Central memory CD8-positive, alpha-beta T cell (primary cell): Measurements from ENCODE around the gene CAMTA1.

Source experiments
- ATAC-seq: fragments of 150-1000 bp; cut with Tn5 transposase; replicated peaks from 2 replicates; pipeline ENCODE4 v1.10.0; 2022; ENCODE audit warnings: mild to moderate bottlenecking, moderate FRiP score, moderate number of reproducible peaks; ENCODE audit not compliant: poor library complexity, severe bottlenecking; ENCODE audit errors: extremely low read depth
- DNase-seq, 2 donors: peaks; one replicate each; pipeline ENCODE4 v3.0.0; 2021; ENCODE audit warnings: low spot score in 2 of 2
- H3K27ac Mint-ChIP-seq: one replicate; pipeline ENCODE4 v1.8.0; 2022; ENCODE audit warnings: low read depth, mild to moderate bottlenecking, moderate library complexity, mixed read lengths
- H3K27me3 Mint-ChIP-seq: one replicate; pipeline ENCODE4 v1.8.0; 2022; ENCODE audit warnings: mixed read lengths
- H3K36me3 Mint-ChIP-seq: one replicate; pipeline ENCODE4 v1.8.0; 2022; ENCODE audit warnings: mild to moderate bottlenecking, moderate library complexity, mixed read lengths; ENCODE audit not compliant: insufficient read depth
- H3K4me1 Mint-ChIP-seq: one replicate; pipeline ENCODE4 v1.8.0; 2022; ENCODE audit warnings: mixed read lengths
- H3K4me3 Mint-ChIP-seq: one replicate; pipeline ENCODE4 v1.8.0; 2022; ENCODE audit warnings: mild to moderate bottlenecking, moderate library complexity, mixed read lengths
- H3K9me3 Mint-ChIP-seq: one replicate; pipeline ENCODE4 v1.8.0; 2022; ENCODE audit warnings: mixed read lengths

The CAMTA1 gene

GRCh38 chr1:6783936-6784559 is 1.2 kb upstream of the CAMTA1 start:
- H3K9me3 Mint-ChIP-seq = no peaks in the 10 kb centered on the region
- peaks cover 29% of the 10 kb centered on the region for H3K4me1 Mint-ChIP-seq
- ATAC-seq (no peak), DNase-seq (no peak)
- H3K4me3 Mint-ChIP-seq = peak overlapping the region; percentile 89
- peaks cover 12% of the 10 kb centered on the region for H3K36me3 Mint-ChIP-seq
- H3K27me3 Mint-ChIP-seq = no peaks in the 10 kb centered on the region
- peak overlapping the region; percentile 87 for H3K27ac Mint-ChIP-seq

- peaks cover 35% of the 10 kb centered on the region for H3K4me1 Mint-ChIP-seq
Measured at GRCh38 chr1:6784560-6785317, 515 bp upstream of the CAMTA1 start.

DNA sequence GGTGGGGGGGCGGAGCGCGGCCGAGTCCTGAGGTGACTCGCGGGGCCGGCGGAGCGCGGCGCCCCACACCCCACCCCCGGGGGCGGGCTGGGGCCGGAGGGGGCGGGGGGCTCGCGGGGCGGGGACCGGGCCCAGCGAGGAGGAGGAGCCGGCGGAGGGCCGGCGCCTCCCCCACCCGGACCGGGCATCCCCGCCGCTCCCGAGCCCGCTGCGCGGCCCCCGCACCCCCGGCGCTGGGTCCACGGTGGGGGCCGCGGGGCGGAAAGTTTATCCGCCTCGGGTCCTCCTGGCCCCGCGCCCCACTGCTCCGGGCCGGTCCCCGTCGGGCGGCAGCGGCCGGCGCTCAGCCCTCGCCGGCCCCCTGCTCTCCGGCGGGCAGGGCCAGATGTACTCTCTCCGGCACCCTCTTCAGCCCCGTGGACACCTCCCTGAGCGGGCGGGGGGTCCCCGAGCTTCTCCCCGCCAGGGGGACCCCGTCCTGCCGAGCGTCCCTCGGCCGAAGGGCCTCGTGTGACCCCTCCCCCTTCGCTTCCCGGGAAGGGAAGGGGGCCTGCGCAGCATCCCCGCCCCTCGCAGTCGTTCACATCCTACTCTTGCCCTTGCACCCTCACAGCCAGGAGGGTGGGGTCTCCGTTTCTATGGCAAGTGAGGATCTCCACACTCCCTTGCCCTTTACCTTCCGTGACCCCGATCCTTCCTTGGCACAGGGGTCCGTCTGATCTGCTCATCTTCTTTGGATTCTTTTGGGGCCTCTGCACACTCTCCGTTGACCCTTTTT is 663 bp downstream of the CAMTA1 start:
- DNase-seq (no peak), ATAC-seq (no peak)
- Mint-ChIP-seq H3K4me3 (peak overlapping the region; percentile 96), H3K27ac (peak overlapping the region; percentile 93), H3K9me3 (no peaks in the 10 kb centered on the region), H3K27me3 (no peaks in the 10 kb centered on the region), H3K4me1 (peaks cover 43% of the 10 kb centered on the region), H3K36me3 (peaks cover 15% of the 10 kb centered on the region)

More at GRCh38 chr1:6784560-6785317, 515 bp upstream of the CAMTA1 start:
- Mint-ChIP-seq H3K36me3 (peaks cover 15% of the 10 kb centered on the region), H3K27ac (peak overlapping the region; percentile 87), H3K9me3 (no peaks in the 10 kb centered on the region), H3K27me3 (no peaks in the 10 kb centered on the region), H3K4me3 (peak overlapping the region; percentile 89)
- ATAC-seq (peak; percentile 87), DNase-seq (peak; percentile 94 to 100)

DNA sequence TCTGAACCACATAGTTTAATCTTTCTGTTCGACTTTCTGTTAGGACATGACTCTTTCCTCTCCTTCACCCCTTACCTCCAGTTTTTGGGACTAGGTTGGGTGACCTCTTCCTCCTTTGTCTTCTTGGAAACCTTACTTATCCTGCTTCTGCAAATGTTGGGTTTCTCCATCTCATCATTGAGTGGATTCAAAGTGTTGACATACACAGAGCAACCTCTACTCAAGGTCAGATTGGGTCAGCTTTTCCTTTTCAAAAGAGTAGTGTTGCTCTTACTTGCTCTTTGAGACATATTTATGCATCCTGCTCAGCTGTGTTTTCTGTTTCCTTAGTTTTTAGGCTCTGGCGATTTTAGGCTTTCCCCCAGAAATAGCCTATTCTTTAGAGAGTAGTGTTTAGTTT is 3.7 kb downstream of the CAMTA1 start:
- Mint-ChIP-seq H3K27ac (no peak overlapping the region), H3K36me3 (peaks cover 25% of the 10 kb centered on the region), H3K27me3 (no peaks in the 10 kb centered on the region), H3K4me1 (peaks cover 58% of the 10 kb centered on the region), H3K4me3 (no peak overlapping the region), H3K9me3 (no peaks in the 10 kb centered on the region)
- ATAC-seq (no peak), DNase-seq (no peak)

- H3K4me1 Mint-ChIP-seq = peaks cover 58% of the 10 kb centered on the region
- no peak for DNase-seq
- ATAC-seq = no peak
- H3K36me3 Mint-ChIP-seq = peaks cover 17% of the 10 kb centered on the region
- H3K9me3 Mint-ChIP-seq = no peaks in the 10 kb centered on the region
- H3K27ac Mint-ChIP-seq = no peak overlapping the region
- no peak overlapping the region for H3K4me3 Mint-ChIP-seq
- no peaks in the 10 kb centered on the region for H3K27me3 Mint-ChIP-seq
Measured at GRCh38 chr1:6790146-6790545, 4.9 kb downstream of the CAMTA1 start.

GRCh38 chr1:6794164-6794563 is 8.9 kb downstream of the CAMTA1 start:
- ATAC-seq (no peak), DNase-seq (no peak)
- Mint-ChIP-seq H3K27ac (no peak overlapping the region), H3K36me3 (peaks cover 11% of the 10 kb centered on the region), H3K27me3 (no peaks in the 10 kb centered on the region), H3K4me1 (peaks cover 27% of the 10 kb centered on the region), H3K9me3 (no peaks in the 10 kb centered on the region), H3K4me3 (no peak overlapping the region)

DNA sequence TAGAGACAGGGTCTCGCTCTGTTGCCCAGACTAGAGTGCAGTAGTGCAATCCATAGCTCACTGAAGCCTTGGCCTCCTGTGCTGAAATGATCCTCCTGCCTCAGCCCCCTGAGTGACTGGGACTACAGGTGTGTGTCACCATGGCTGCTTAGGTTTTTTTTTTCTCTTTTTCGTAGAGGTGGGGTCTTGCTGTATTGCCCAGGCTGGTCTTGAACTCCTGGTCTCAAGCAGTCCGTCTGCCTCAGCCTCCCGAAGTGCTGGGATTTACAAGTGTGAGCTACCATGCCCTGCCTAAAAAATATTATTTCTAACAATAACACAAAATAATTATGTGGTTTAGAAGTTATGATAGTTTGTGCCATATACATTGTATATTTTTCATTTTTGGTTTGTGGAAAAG is 9.9 kb downstream of the CAMTA1 start:
- DNase-seq = no peak
- Mint-ChIP-seq H3K27me3 (no peaks in the 10 kb centered on the region), H3K36me3 (peaks cover 10% of the 10 kb centered on the region), H3K27ac (no peak overlapping the region), H3K4me3 (no peak overlapping the region), H3K4me1 (peaks cover 25% of the 10 kb centered on the region), H3K9me3 (no peaks in the 10 kb centered on the region)
- ATAC-seq = no peak

DNA sequence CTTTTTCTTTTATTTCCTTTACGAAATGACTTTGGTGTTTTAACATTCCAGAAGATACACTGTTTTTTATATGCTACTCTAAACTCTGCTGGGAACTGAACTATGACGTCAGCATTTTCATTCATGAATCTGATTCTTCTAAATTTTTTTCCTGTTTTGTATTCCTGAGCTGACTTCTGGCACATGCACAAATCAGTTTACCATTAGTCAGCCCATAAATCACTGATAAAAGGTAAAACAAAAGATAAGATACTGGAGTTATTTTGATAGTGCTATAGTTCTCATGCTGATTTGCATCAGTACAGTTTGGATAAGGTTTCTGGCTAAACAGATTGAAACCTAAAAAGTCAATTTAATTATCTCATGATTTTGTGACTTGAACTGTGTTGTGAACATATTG is 10.4 kb downstream of the CAMTA1 start:
- Mint-ChIP-seq H3K9me3 (no peaks in the 10 kb centered on the region), H3K4me3 (no peak overlapping the region), H3K4me1 (peaks cover 23% of the 10 kb centered on the region), H3K27me3 (no peaks in the 10 kb centered on the region), H3K36me3 (peaks cover 10% of the 10 kb centered on the region), H3K27ac (no peak overlapping the region)
- no peak for DNase-seq
- no peak for ATAC-seq

GRCh38 chr1:6796095-6796494 is 10.8 kb downstream of the CAMTA1 start:
- H3K36me3 Mint-ChIP-seq = peaks cover 9% of the 10 kb centered on the region
- no peaks in the 10 kb centered on the region for H3K27me3 Mint-ChIP-seq
- H3K4me1 Mint-ChIP-seq = peaks cover 19% of the 10 kb centered on the region
- no peak overlapping the region for H3K27ac Mint-ChIP-seq
- H3K4me3 Mint-ChIP-seq = no peak overlapping the region
- no peaks in the 10 kb centered on the region for H3K9me3 Mint-ChIP-seq
- DNase-seq = no peak
- no peak for ATAC-seq

- no peak overlapping the region for H3K4me3 Mint-ChIP-seq
- peaks cover 1% of the 10 kb centered on the region for H3K36me3 Mint-ChIP-seq
- DNase-seq (no peak), ATAC-seq (no peak)
- no peaks in the 10 kb centered on the region for H3K9me3 Mint-ChIP-seq
- no peaks in the 10 kb centered on the region for H3K27me3 Mint-ChIP-seq
- H3K27ac Mint-ChIP-seq = no peak overlapping the region
- H3K4me1 Mint-ChIP-seq = peaks cover 24% of the 10 kb centered on the region
Measured at GRCh38 chr1:6799499-6799898, 14.2 kb downstream of the CAMTA1 start.

DNA sequence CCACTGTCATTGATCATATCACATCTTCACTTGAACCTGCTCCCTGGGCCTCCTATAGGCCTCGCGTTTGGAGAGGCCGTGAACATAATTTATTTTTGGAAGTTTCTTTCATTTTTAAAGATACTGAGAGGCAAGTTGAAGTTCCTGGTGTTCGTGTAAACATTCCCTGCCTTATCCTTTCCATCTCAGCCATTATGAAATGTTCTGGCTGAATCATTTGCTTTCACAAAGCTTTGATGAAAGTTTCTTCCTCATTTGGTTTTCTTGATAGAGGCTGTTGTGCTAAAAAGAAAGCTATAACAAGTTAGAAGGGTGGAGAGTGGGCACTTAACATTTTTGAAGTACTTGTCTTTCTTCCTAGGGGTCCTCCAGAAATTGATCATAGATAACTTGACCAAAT is 15.5 kb downstream of the CAMTA1 start:
- H3K4me3 Mint-ChIP-seq = no peak overlapping the region
- DNase-seq (no peak), ATAC-seq (no peak)
- no peak overlapping the region for H3K27ac Mint-ChIP-seq
- H3K27me3 Mint-ChIP-seq = no peaks in the 10 kb centered on the region
- H3K4me1 Mint-ChIP-seq = peaks cover 36% of the 10 kb centered on the region
- H3K9me3 Mint-ChIP-seq = no peaks in the 10 kb centered on the region
- H3K36me3 Mint-ChIP-seq = peaks cover 1% of the 10 kb centered on the region

DNA sequence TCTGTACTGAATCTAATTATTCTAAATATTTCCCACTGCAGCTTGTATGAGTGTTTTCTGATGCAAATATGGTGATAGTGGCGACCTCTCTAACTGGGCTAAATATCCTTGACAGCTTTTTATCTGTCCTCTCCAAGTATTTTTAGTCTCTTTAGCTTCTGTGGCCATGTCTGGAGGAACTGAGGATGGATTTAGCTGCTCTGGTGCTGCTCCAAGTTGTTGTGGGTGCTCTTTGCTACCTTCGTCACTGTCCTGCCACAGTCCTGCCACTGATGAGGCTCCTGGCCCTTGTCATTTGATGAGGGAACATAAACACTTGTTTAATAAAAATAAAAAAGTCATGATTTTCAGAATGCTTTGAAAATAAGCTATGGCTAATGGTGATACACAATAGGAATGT is 15.9 kb downstream of the CAMTA1 start:
- DNase-seq (no peak), ATAC-seq (no peak)
- Mint-ChIP-seq H3K9me3 (no peaks in the 10 kb centered on the region), H3K27ac (no peak overlapping the region), H3K27me3 (no peaks in the 10 kb centered on the region), H3K4me3 (no peak overlapping the region), H3K4me1 (peaks cover 41% of the 10 kb centered on the region), H3K36me3 (peaks cover 1% of the 10 kb centered on the region)

- H3K4me3 Mint-ChIP-seq = no peak overlapping the region
- H3K27me3 Mint-ChIP-seq = no peaks in the 10 kb centered on the region
- no peak overlapping the region for H3K27ac Mint-ChIP-seq
- ATAC-seq = no peak
- no peaks in the 10 kb centered on the region for H3K9me3 Mint-ChIP-seq
- peaks cover 1% of the 10 kb centered on the region for H3K36me3 Mint-ChIP-seq
- H3K4me1 Mint-ChIP-seq = peaks cover 42% of the 10 kb centered on the region
- DNase-seq = no peak
Measured at GRCh38 chr1:6801966-6802365, 16.7 kb downstream of the CAMTA1 start.
